MCF 10A (cell line): ENCODE data around the gene SMIM27. TPM values are rescaled to one million over a fixed set of nuclear protein-coding genes. Genes with fewer than 3 reads are reported as not detected.
A peak's percentile ranks its signal among the peaks of the same experiment; 100 is the strongest.

Experiments
- BruUV-seq: library from RNA; stranded (reverse); fragments of 400-500 nt; replicated peaks from 2 replicates; lab custom pipeline; 2021; lab: Mats Ljungman, UMichigan
- CTCF ChIA-PET: fragments of 300-600 bp; sonication (Branson Sonifier 250); formaldehyde crosslinking; extraction: SDS; loops from one replicate; lab custom pipeline; 2021; ENCODE audit warnings: antibody characterized with exemption, inconsistent platforms; lab: Yijun Ruan, JAX
- POLR2A ChIA-PET: fragments of 300-600, 350-650 bp; sonication (Branson Sonifier 250); formaldehyde crosslinking; extraction: SDS; loops from one replicate; lab custom pipeline; 2020; ENCODE audit warnings: antibody characterized with exemption, inconsistent platforms; lab: Yijun Ruan, JAX
- DNase-seq: peaks from one replicate; pipeline ENCODE4 v3.0.0-alpha.2; 2018; ENCODE audit not compliant: unreplicated experiment
- H3K27ac Mint-ChIP-seq: one replicate; pipeline ENCODE4 v1.8.0; 2022; ENCODE audit warnings: mild to moderate bottlenecking, low read depth, mixed read lengths; ENCODE audit not compliant: unreplicated experiment
- H3K27me3 Mint-ChIP-seq: one replicate; pipeline ENCODE4 v1.8.0; 2022; ENCODE audit warnings: mixed read lengths; ENCODE audit not compliant: insufficient read depth, unreplicated experiment
- H3K36me3 Mint-ChIP-seq: one replicate; pipeline ENCODE4 v1.8.0; 2022; ENCODE audit warnings: mild to moderate bottlenecking, moderate library complexity, mixed read lengths; ENCODE audit not compliant: insufficient read depth, unreplicated experiment
- H3K4me1 Mint-ChIP-seq: one replicate; pipeline ENCODE4 v1.8.0; 2022; ENCODE audit warnings: mixed read lengths; ENCODE audit not compliant: insufficient read depth, unreplicated experiment
- H3K4me3 Mint-ChIP-seq: one replicate; pipeline ENCODE4 v1.8.0; 2022; ENCODE audit warnings: mild to moderate bottlenecking, moderate library complexity, mixed read lengths; ENCODE audit not compliant: unreplicated experiment
- H3K9me3 Mint-ChIP-seq: one replicate; pipeline ENCODE4 v1.8.0; 2022; ENCODE audit warnings: mixed read lengths; ENCODE audit not compliant: unreplicated experiment
- CTCF ChIP-seq: fragments of 200-600 bp; IDR thresholded peaks from one replicate; pipeline ENCODE4 v1.8.0; 2022; ENCODE audit warnings: antibody characterized with exemption, mild to moderate bottlenecking; ENCODE audit not compliant: unreplicated experiment
- intact Hi-C: fragments of 100-400 bp; cut with micrococcal nuclease; formaldehyde crosslinking; loops from 2 replicates; pipeline ENCODE4 v1.14.1; 2022
- total RNA-seq: library from RNA; stranded (reverse); gene quantifications from 2 replicates; pipeline ENCODE4 v1.2.3, GENCODE V29; 2022

Gene SMIM27
- total RNA-seq, 1 experiment from 2014 or later, result 7.8 TPM

GRCh38 chr9:32526707-32527048, 25.4 kb upstream of the SMIM27 start:
- no peaks in the 10 kb centered on the region for H3K27me3 Mint-ChIP-seq
- intact Hi-C loops, result loop anchor here (1.0 kb wide), 4 partner anchors 24 to 147 kb away; no protein-coding TSS in a partner anchor
- H3K27ac Mint-ChIP-seq, result peak overlapping the region; percentile 62
- H3K4me1 Mint-ChIP-seq, result peaks cover 30% of the 10 kb centered on the region
- DNase-seq, result no peak
- POLR2A ChIA-PET, result interaction anchor here (0.6 to 4.5 kb wide), 16 partner anchors 9 to 442 kb away, joined by 3 to 74 read pairs (median 4); partner anchors contain the start of genes ACO1, NDUFB6, SMIM27 and TOPORS
- H3K36me3 Mint-ChIP-seq, result no peaks in the 10 kb centered on the region
- peak overlapping the region; percentile 82 for H3K4me3 Mint-ChIP-seq
- no peak for TF ChIP-seq CTCF
- CTCF ChIA-PET, result interaction anchor here (0.6 to 4.1 kb wide), 24 partner anchors 12 to 647 kb away, joined by 3 to 84 read pairs (median 4); partner anchors contain the start of genes ACO1 and SMIM27
- no peaks in the 10 kb centered on the region for H3K9me3 Mint-ChIP-seq
- BruUV-seq, result no TSS peak

GRCh38 chr9:32533336-32533735, 18.8 kb upstream of the SMIM27 start:
- intact Hi-C loops, result no loop called here
- H3K27me3 Mint-ChIP-seq, result no peaks in the 10 kb centered on the region
- no peak for DNase-seq
- no peak overlapping the region for H3K4me3 Mint-ChIP-seq
- POLR2A ChIA-PET, result interaction anchor here (0.6 kb wide), 1 partner anchor 132 kb away, joined by 3 read pairs; no protein-coding TSS in a partner anchor
- H3K9me3 Mint-ChIP-seq, result no peaks in the 10 kb centered on the region
- no TSS peak for BruUV-seq
- peaks cover 9% of the 10 kb centered on the region for H3K36me3 Mint-ChIP-seq
- peaks cover 10% of the 10 kb centered on the region for H3K4me1 Mint-ChIP-seq
- CTCF ChIA-PET, result interaction anchor here (0.8 to 1.5 kb wide), 2 partner anchors 24 to 154 kb away, joined by 3 to 8 read pairs; no protein-coding TSS in a partner anchor
- no peak for TF ChIP-seq CTCF
- peak overlapping the region; percentile 30 for H3K27ac Mint-ChIP-seq

- POLR2A ChIA-PET, result interaction anchor here (0.7 kb wide), 1 partner anchor 305 kb away, joined by 3 read pairs; no protein-coding TSS in a partner anchor
- Mint-ChIP-seq H3K27me3 (no peaks in the 10 kb centered on the region), H3K27ac (peak overlapping the region; percentile 30), H3K4me3 (no peak overlapping the region), H3K4me1 (peaks cover 10% of the 10 kb centered on the region), H3K36me3 (peaks cover 11% of the 10 kb centered on the region), H3K9me3 (no peaks in the 10 kb centered on the region)
- CTCF ChIA-PET, result interaction anchor here (0.7 to 1.5 kb wide), 6 partner anchors 8 to 434 kb away, joined by 3 to 8 read pairs (median 3); partner anchors contain the start of gene RIGI
- no peak for TF ChIP-seq CTCF
- no peak for DNase-seq
- intact Hi-C loops, result no loop called here
- no TSS peak for BruUV-seq
Observed at GRCh38 chr9:32533816-32534215, 18.3 kb upstream of the SMIM27 start.

- BruUV-seq, result no TSS peak
Observed at GRCh38 chr9:32543047-32543446, 9.1 kb upstream of the SMIM27 start.

More at GRCh38 chr9:32543047-32543446, 9.1 kb upstream of the SMIM27 start:
- H3K27ac Mint-ChIP-seq, result no peak overlapping the region
- no peaks in the 10 kb centered on the region for H3K27me3 Mint-ChIP-seq
- DNase-seq, result no peak
- H3K4me1 Mint-ChIP-seq, result no peaks in the 10 kb centered on the region
- H3K9me3 Mint-ChIP-seq, result no peaks in the 10 kb centered on the region
- intact Hi-C loops, result no loop called here
- no peak overlapping the region for H3K4me3 Mint-ChIP-seq
- TF ChIP-seq CTCF, result no peak
- ChIA-PET CTCF (interaction anchor here (1.2 to 2.0 kb wide), 3 partner anchors 16 to 164 kb away, joined by 4 to 8 read pairs (median 5); no protein-coding TSS in a partner anchor), POLR2A (interaction anchor here (1.0 to 2.7 kb wide), 3 partner anchors 8 to 18 kb away, joined by 3 to 8 read pairs (median 4); partner anchors contain the start of gene RIGI)
- peaks cover 64% of the 10 kb centered on the region for H3K36me3 Mint-ChIP-seq
